Esophagus squamous epithelium (tissue), 4 donors: ENCODE measurements around the gene GPR87.

ENCODE experiments used
- POLR2A ChIP-seq, 4 donors: fragments of 450-650 bp; IDR thresholded peaks; one replicate each; pipeline ENCODE4 v1.6.1; 2017; ENCODE audit warnings: antibody characterized with exemption in 4 of 4, mild to moderate bottlenecking in 4 of 4, moderate library complexity in 3 of 4
- TF ChIP-seq, protein P1 (sequence below), 6 experiments: fragments of 450-650 bp in 4 of 6; fragments of 200-600 bp in 2 of 6; sonication (generic) in 2 of 6; IDR thresholded peaks; one replicate each; pipeline ENCODE4 v1.5.1; 2016 to 2019; ENCODE audit warnings: antibody characterized with exemption in 6 of 6, mild to moderate bottlenecking in 4 of 6, moderate library complexity in 4 of 6

DNA sequence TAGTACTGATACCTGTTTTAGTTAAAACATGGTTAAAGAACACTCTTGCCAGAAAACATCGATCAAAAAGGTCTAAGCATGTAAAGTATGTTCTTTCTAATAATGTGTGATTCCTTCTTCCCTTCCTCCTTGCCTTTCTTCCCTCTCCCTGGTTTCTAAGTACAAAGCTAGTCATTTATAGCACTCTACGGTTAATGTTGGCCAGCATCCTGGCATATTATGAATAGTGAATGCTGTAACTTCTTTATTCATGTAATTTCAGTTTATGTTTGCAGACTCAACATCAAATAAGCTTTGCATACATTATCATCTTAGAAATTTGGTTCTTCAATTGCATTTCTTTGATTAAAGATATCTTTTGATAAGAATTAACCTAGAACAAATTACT is 40.8 kb upstream of the GPR87 start:
- TF ChIP-seq, protein P1, sequence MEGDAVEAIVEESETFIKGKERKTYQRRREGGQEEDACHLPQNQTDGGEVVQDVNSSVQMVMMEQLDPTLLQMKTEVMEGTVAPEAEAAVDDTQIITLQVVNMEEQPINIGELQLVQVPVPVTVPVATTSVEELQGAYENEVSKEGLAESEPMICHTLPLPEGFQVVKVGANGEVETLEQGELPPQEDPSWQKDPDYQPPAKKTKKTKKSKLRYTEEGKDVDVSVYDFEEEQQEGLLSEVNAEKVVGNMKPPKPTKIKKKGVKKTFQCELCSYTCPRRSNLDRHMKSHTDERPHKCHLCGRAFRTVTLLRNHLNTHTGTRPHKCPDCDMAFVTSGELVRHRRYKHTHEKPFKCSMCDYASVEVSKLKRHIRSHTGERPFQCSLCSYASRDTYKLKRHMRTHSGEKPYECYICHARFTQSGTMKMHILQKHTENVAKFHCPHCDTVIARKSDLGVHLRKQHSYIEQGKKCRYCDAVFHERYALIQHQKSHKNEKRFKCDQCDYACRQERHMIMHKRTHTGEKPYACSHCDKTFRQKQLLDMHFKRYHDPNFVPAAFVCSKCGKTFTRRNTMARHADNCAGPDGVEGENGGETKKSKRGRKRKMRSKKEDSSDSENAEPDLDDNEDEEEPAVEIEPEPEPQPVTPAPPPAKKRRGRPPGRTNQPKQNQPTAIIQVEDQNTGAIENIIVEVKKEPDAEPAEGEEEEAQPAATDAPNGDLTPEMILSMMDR (IDR thresholded peaks at IDR 0.05): no peak
- TF ChIP-seq POLR2A (IDR thresholded peaks at IDR 0.05): no peak
